ENCODE data around the gene HEXD. TPM values are rescaled to one million over a fixed set of nuclear protein-coding genes. Genes with fewer than 3 reads are reported as not detected.

The HEXD gene
- total RNA-seq, 1 experiment from 2014 or later: 29.5 TPM

DNA sequence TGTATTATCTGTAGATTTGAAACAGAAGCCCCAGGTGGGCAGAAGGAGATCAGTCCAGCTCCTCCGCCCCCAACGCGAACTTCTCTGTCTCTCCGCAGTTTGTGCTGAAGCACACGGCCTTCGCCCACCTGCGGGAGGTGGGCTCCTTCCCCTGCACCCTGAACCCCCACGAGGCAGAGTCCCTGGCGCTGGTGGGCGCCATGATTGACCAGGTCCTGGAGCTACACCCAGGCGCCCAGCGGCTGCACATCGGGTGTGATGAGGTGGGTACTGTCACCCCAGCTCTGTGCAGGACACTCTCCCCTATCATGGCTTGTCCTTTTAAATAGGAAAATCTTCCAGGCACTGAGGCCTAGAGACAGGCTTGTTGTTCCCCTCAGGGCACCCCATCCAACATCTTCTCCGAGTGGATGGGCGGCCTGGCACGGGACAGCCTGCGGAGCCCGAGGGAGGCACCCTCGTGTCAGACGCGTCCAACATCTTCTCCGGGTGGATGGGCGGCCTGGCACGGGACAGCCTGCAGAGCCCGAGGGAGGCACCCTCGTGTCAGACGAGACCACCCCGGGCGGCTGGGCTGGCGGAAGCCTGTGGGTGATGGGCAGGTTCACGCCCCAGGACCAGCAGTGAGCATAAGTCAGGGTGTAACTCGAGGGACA lies 15.5 kb downstream of the HEXD start:
- Histone ChIP-seq H3K4me1 (no peaks in the 10 kb centered on the region), H3K36me3 (ENCODE audit: control insufficient read depth, insufficient read depth, low read length) (no peaks in the 10 kb centered on the region), H3K4me3 (ENCODE audit: low read depth, low read length) (no peak overlapping the region), H3K9me3 (no peaks in the 10 kb centered on the region), H3K27me3 (replicated peaks; ENCODE audit: control insufficient read depth, insufficient read depth, low read length) (no peaks in the 10 kb centered on the region)
- Mint-ChIP-seq H3K9me3 (ENCODE audit: unreplicated experiment) (no peaks in the 10 kb centered on the region), H3K27ac (ENCODE audit: unreplicated experiment) (no peak overlapping the region), H3K4me3 (ENCODE audit: unreplicated experiment) (no peak overlapping the region), H3K4me1 (ENCODE audit: low read depth, unreplicated experiment) (no peaks in the 10 kb centered on the region), H3K27me3 (ENCODE audit: insufficient read depth, unreplicated experiment) (no peaks in the 10 kb centered on the region), H3K36me3 (ENCODE audit: insufficient read depth, unreplicated experiment) (peaks cover under 1% of the 10 kb centered on the region)
- no TSS peak for BruUV-seq (replicated peaks)
- ChIA-PET POLR2A (no interaction called here), CTCF (no interaction called here)
- intact Hi-C loops (cut with micrococcal nuclease; ENCODE audit: unreplicated experiment): no loop called here
- DNase-seq: no peak
- TF ChIP-seq, protein P1, sequence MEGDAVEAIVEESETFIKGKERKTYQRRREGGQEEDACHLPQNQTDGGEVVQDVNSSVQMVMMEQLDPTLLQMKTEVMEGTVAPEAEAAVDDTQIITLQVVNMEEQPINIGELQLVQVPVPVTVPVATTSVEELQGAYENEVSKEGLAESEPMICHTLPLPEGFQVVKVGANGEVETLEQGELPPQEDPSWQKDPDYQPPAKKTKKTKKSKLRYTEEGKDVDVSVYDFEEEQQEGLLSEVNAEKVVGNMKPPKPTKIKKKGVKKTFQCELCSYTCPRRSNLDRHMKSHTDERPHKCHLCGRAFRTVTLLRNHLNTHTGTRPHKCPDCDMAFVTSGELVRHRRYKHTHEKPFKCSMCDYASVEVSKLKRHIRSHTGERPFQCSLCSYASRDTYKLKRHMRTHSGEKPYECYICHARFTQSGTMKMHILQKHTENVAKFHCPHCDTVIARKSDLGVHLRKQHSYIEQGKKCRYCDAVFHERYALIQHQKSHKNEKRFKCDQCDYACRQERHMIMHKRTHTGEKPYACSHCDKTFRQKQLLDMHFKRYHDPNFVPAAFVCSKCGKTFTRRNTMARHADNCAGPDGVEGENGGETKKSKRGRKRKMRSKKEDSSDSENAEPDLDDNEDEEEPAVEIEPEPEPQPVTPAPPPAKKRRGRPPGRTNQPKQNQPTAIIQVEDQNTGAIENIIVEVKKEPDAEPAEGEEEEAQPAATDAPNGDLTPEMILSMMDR (IDR thresholded peaks at IDR 0.05; ENCODE audit: insufficient read depth in 1 of 2, low read depth in 1 of 2, low read length in 1 of 2, severe bottlenecking in 1 of 2, unreplicated experiment in 1 of 2): no peak

DNA sequence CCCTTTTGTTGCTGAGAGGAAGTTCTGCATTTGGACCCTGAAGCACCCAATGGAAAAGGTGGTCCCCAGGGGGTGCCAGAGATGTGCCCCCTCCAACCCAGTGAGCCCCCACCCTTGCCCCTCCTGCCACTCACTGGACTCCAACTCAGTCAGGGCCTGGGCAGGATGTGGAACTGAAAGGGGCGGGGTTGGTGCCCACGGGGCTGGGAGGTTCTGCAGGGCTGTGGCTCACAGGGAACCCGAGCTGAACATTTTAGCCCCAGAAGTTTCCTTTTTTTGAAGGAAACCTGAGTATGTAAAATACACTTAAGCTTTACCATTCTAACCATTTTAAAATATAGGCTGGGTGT lies 16.0 kb downstream of the HEXD start:
- DNase-seq: no peak
- Histone ChIP-seq H3K4me3 (ENCODE audit: low read depth, low read length) (no peak overlapping the region), H3K36me3 (ENCODE audit: control insufficient read depth, insufficient read depth, low read length) (no peaks in the 10 kb centered on the region), H3K9me3 (no peaks in the 10 kb centered on the region), H3K27me3 (replicated peaks; ENCODE audit: control insufficient read depth, insufficient read depth, low read length) (no peaks in the 10 kb centered on the region), H3K4me1 (no peaks in the 10 kb centered on the region)
- Mint-ChIP-seq H3K4me1 (ENCODE audit: low read depth, unreplicated experiment) (no peaks in the 10 kb centered on the region), H3K4me3 (ENCODE audit: unreplicated experiment) (no peak overlapping the region), H3K9me3 (ENCODE audit: unreplicated experiment) (no peaks in the 10 kb centered on the region), H3K27me3 (ENCODE audit: insufficient read depth, unreplicated experiment) (no peaks in the 10 kb centered on the region), H3K36me3 (ENCODE audit: insufficient read depth, unreplicated experiment) (peaks cover 5% of the 10 kb centered on the region), H3K27ac (ENCODE audit: unreplicated experiment) (no peak overlapping the region)
- POLR2A ChIA-PET: no interaction called here
- BruUV-seq (replicated peaks): no TSS peak
- intact Hi-C loops (cut with micrococcal nuclease; ENCODE audit: unreplicated experiment): no loop called here
- TF ChIP-seq, protein P1 (IDR thresholded peaks at IDR 0.05; ENCODE audit: insufficient read depth in 1 of 2, low read depth in 1 of 2, low read length in 1 of 2, severe bottlenecking in 1 of 2, unreplicated experiment in 1 of 2): no peak
- CTCF ChIA-PET: interaction anchor here (0.6 kb wide), 1 partner anchor 466 kb away, joined by 3 read pairs; no protein-coding TSS in a partner anchor

DNA sequence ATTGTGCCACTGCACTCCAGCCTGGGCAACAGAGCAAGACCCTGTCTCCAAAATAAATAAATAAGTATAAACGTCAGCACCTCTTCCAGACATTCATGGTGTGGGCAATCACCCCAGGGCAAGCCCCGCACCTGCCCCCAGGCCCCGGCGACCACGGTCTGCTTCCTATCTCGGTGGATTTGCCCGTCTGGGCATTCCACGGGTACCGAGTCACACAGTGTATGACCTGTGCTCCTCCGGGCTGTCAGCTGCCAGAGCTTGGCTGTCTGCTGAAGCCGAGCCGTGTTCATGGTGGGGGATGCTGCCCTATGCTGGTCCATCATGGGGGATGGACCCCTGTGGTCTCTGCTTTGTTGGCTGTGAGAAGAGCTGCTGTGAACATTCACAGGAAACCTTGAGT lies 17.0 kb downstream of the HEXD start:
- ChIA-PET POLR2A (no interaction called here), CTCF (no interaction called here)
- no peak overlapping the region for H3K27ac Mint-ChIP-seq (ENCODE audit: unreplicated experiment)
- no peaks in the 10 kb centered on the region for H3K9me3 ChIP-seq
- H3K27me3 Mint-ChIP-seq (ENCODE audit: insufficient read depth, unreplicated experiment): no peaks in the 10 kb centered on the region
- H3K36me3 Mint-ChIP-seq (ENCODE audit: insufficient read depth, unreplicated experiment): peaks cover 12% of the 10 kb centered on the region
- H3K9me3 Mint-ChIP-seq (ENCODE audit: unreplicated experiment): no peaks in the 10 kb centered on the region
- H3K4me3 Mint-ChIP-seq (ENCODE audit: unreplicated experiment): no peak overlapping the region
- H3K36me3 ChIP-seq (ENCODE audit: control insufficient read depth, insufficient read depth, low read length): no peaks in the 10 kb centered on the region
- no peak overlapping the region for H3K4me3 ChIP-seq (ENCODE audit: low read depth, low read length)
- intact Hi-C loops (cut with micrococcal nuclease; ENCODE audit: unreplicated experiment): no loop called here
- no TSS peak for BruUV-seq (replicated peaks)
- no peaks in the 10 kb centered on the region for H3K4me1 Mint-ChIP-seq (ENCODE audit: low read depth, unreplicated experiment)
- no peaks in the 10 kb centered on the region for H3K4me1 ChIP-seq
- DNase-seq: no peak
- no peaks in the 10 kb centered on the region for H3K27me3 ChIP-seq (replicated peaks; ENCODE audit: control insufficient read depth, insufficient read depth, low read length)
- TF ChIP-seq, protein P1 (IDR thresholded peaks at IDR 0.05; ENCODE audit: insufficient read depth in 1 of 2, low read depth in 1 of 2, low read length in 1 of 2, severe bottlenecking in 1 of 2, unreplicated experiment in 1 of 2): no peak
